ENCODE measurements around the gene SLC26A1.
"Not testable (repeated sequence)": the region's sequence is repeated elsewhere in the genome, so short reads cannot be mapped to it uniquely, and the experiment has no call there.

The SLC26A1 gene

GRCh38 chr4:951594-952468 lies 41.4 kb downstream of the SLC26A1 start:
- no peak for DNase-seq

GRCh38 chr4:951186-951585 lies 42.0 kb downstream of the SLC26A1 start:
- no peak for DNase-seq

GRCh38 chr4:950136-951020 lies 42.8 kb downstream of the SLC26A1 start:
- no peak for DNase-seq

- no peak for DNase-seq
These were observed 43.5 kb downstream of the SLC26A1 start for GRCh38 chr4:949656-950055.

- no peak for DNase-seq
These were observed 44.3 kb downstream of the SLC26A1 start for GRCh38 chr4:948936-949300.

GRCh38 chr4:948101-948935 lies 44.9 kb downstream of the SLC26A1 start:
- DNase-seq: no peak

- no peak for DNase-seq
These were observed 45.7 kb downstream of the SLC26A1 start for GRCh38 chr4:947491-947971.

GRCh38 chr4:946517-947471 lies 46.4 kb downstream of the SLC26A1 start:
- DNase-seq: no peak

GRCh38 chr4:946103-946450 lies 47.1 kb downstream of the SLC26A1 start:
- DNase-seq: no peak

GRCh38 chr4:945274-946102 lies 47.7 kb downstream of the SLC26A1 start:
- DNase-seq: no peak

- not testable (repeated sequence) for DNase-seq
These were observed 53.7 kb downstream of the SLC26A1 start for GRCh38 chr4:939508-939907.

Data from NCI-H1092 (cell line).